ENCODE measurements around the gene EDN3. TPM values are rescaled to one million over a fixed set of nuclear protein-coding genes. Genes with fewer than 3 reads are reported as not detected.
A peak's percentile ranks its signal among the peaks of the same experiment; 100 is the strongest.

The EDN3 gene
- polyA plus RNA-seq, 4 donors: 10.8 to 58.4 (median 33.1) TPM

- FAIRE-seq (no peak), DNase-seq (no peak)
- Histone ChIP-seq H3K27ac (ENCODE audit: low read depth in 1 of 3, low read length in 2 of 3) (no peak overlapping the region), H3K4me1 (ENCODE audit: control insufficient read depth in 3 of 3, insufficient read depth in 2 of 3, low read depth in 1 of 3, low read length in 2 of 3) (peaks cover 0 to 25% (median 0%) of the 10 kb centered on the region in 3 donors), H3K36me3 (ENCODE audit: control insufficient read depth in 3 of 3, insufficient read depth in 2 of 3, low read depth in 1 of 3, low read length in 3 of 3) (peaks cover 0 to 7% (median 5%) of the 10 kb centered on the region in 3 donors), H3K27me3 (ENCODE audit: control insufficient read depth in 3 of 3, insufficient read depth in 3 of 3, low read length in 3 of 3) (peaks cover 0 to 3% (median 0%) of the 10 kb centered on the region in 3 donors), H3K4me3 (ENCODE audit: low read depth in 1 of 3, low read length in 3 of 3) (no peak overlapping the region), H3K9me3 (ENCODE audit: control insufficient read depth in 2 of 2, insufficient read depth in 1 of 2, low read depth in 1 of 2, low read length in 1 of 2) (no peaks in the 10 kb centered on the region)
- 92 to 96% (median 95%) methylated on average over 5 of the region's 5 CpGs for WGBS, 3 donors
Measured at GRCh38 chr20:59323731-59324130, 23.3 kb downstream of the EDN3 start.

GRCh38 chr20:59324521-59325141, 24.2 kb downstream of the EDN3 start:
- Histone ChIP-seq H3K27ac (ENCODE audit: low read depth in 1 of 3, low read length in 2 of 3) (no peak overlapping the region), H3K4me1 (ENCODE audit: control insufficient read depth in 3 of 3, insufficient read depth in 2 of 3, low read depth in 1 of 3, low read length in 2 of 3) (peaks cover 0 to 18% (median 0%) of the 10 kb centered on the region in 3 donors), H3K4me3 (ENCODE audit: low read depth in 1 of 3, low read length in 3 of 3) (no peak overlapping the region), H3K36me3 (ENCODE audit: control insufficient read depth in 3 of 3, insufficient read depth in 2 of 3, low read depth in 1 of 3, low read length in 3 of 3) (peaks cover 0 to 7% (median 5%) of the 10 kb centered on the region in 3 donors), H3K9me3 (ENCODE audit: control insufficient read depth in 2 of 2, insufficient read depth in 1 of 2, low read depth in 1 of 2, low read length in 1 of 2) (no peaks in the 10 kb centered on the region), H3K27me3 (ENCODE audit: control insufficient read depth in 3 of 3, insufficient read depth in 3 of 3, low read length in 3 of 3) (peaks cover 0 to 5% (median 0%) of the 10 kb centered on the region in 3 donors)
- no peak for FAIRE-seq
- WGBS, 3 donors: 67 to 92% (median 80%) methylated on average over 10 of the region's 10 CpGs
- DNase-seq: no peak

- 68 to 93% (median 85%) methylated on average over 10 of the region's 10 CpGs for WGBS, 3 donors
- FAIRE-seq: no peak
- peaks cover 0 to 13% (median 0%) of the 10 kb centered on the region in 3 donors for H3K4me1 ChIP-seq (ENCODE audit: control insufficient read depth in 3 of 3, insufficient read depth in 2 of 3, low read depth in 1 of 3, low read length in 2 of 3)
- H3K4me3 ChIP-seq (ENCODE audit: low read depth in 1 of 3, low read length in 3 of 3): no peak overlapping the region
- no peak overlapping the region for H3K27ac ChIP-seq (ENCODE audit: low read depth in 1 of 3, low read length in 2 of 3)
- H3K27me3 ChIP-seq (ENCODE audit: control insufficient read depth in 3 of 3, insufficient read depth in 3 of 3, low read length in 3 of 3): peaks cover 0 to 5% (median 0%) of the 10 kb centered on the region in 3 donors
- no peaks in the 10 kb centered on the region for H3K9me3 ChIP-seq (ENCODE audit: control insufficient read depth in 2 of 2, insufficient read depth in 1 of 2, low read depth in 1 of 2, low read length in 1 of 2)
- DNase-seq: no peak
- H3K36me3 ChIP-seq (ENCODE audit: control insufficient read depth in 3 of 3, insufficient read depth in 2 of 3, low read depth in 1 of 3, low read length in 3 of 3): peaks cover 0 to 7% (median 5%) of the 10 kb centered on the region in 3 donors
Measured at GRCh38 chr20:59325142-59325523, 24.7 kb downstream of the EDN3 start.

- Histone ChIP-seq H3K4me1 (ENCODE audit: control insufficient read depth in 3 of 3, insufficient read depth in 2 of 3, low read depth in 1 of 3, low read length in 2 of 3) (peaks cover 0 to 3% (median 0%) of the 10 kb centered on the region in 3 donors), H3K36me3 (ENCODE audit: control insufficient read depth in 3 of 3, insufficient read depth in 2 of 3, low read depth in 1 of 3, low read length in 3 of 3) (peaks cover 0 to 7% (median 5%) of the 10 kb centered on the region in 3 donors), H3K27ac (ENCODE audit: low read depth in 1 of 3, low read length in 2 of 3) (no peak overlapping the region), H3K27me3 (ENCODE audit: control insufficient read depth in 3 of 3, insufficient read depth in 3 of 3, low read length in 3 of 3) (peaks cover 0 to 5% (median 0%) of the 10 kb centered on the region in 3 donors), H3K4me3 (ENCODE audit: low read depth in 1 of 3, low read length in 3 of 3) (no peak overlapping the region), H3K9me3 (ENCODE audit: control insufficient read depth in 2 of 2, insufficient read depth in 1 of 2, low read depth in 1 of 2, low read length in 1 of 2) (no peaks in the 10 kb centered on the region)
- DNase-seq (no peak), FAIRE-seq (no peak)
- 91 to 96% (median 95%) methylated on average over 2 of the region's 2 CpGs for WGBS, 3 donors
Measured at GRCh38 chr20:59326188-59326587, 25.8 kb downstream of the EDN3 start.

GRCh38 chr20:59328071-59328470, 27.7 kb downstream of the EDN3 start:
- Histone ChIP-seq H3K9me3 (ENCODE audit: control insufficient read depth in 2 of 2, insufficient read depth in 1 of 2, low read depth in 1 of 2, low read length in 1 of 2) (no peaks in the 10 kb centered on the region), H3K4me3 (ENCODE audit: low read depth in 1 of 3, low read length in 3 of 3) (no peak overlapping the region), H3K27me3 (ENCODE audit: control insufficient read depth in 3 of 3, insufficient read depth in 3 of 3, low read length in 3 of 3) (peaks cover 0 to 5% (median 0%) of the 10 kb centered on the region in 3 donors), H3K36me3 (ENCODE audit: control insufficient read depth in 3 of 3, insufficient read depth in 2 of 3, low read depth in 1 of 3, low read length in 3 of 3) (peaks cover 0 to 3% (median 0%) of the 10 kb centered on the region in 3 donors), H3K4me1 (ENCODE audit: control insufficient read depth in 3 of 3, insufficient read depth in 2 of 3, low read depth in 1 of 3, low read length in 2 of 3) (peaks cover 0 to under 1% (median 0%) of the 10 kb centered on the region in 3 donors), H3K27ac (ENCODE audit: low read depth in 1 of 3, low read length in 2 of 3) (no peak overlapping the region)
- no peak for FAIRE-seq
- 80 to 89% (median 87%) methylated on average over 4 of the region's 4 CpGs for WGBS, 3 donors
- DNase-seq: no peak

- DNase-seq (no peak), FAIRE-seq (no peak)
- 60 to 75% (median 73%) methylated on average over 12 of the region's 12 CpGs for WGBS, 3 donors
- Histone ChIP-seq H3K36me3 (ENCODE audit: control insufficient read depth in 3 of 3, insufficient read depth in 2 of 3, low read depth in 1 of 3, low read length in 3 of 3) (no peaks in the 10 kb centered on the region), H3K27me3 (ENCODE audit: control insufficient read depth in 3 of 3, insufficient read depth in 3 of 3, low read length in 3 of 3) (peaks cover 0 to 5% (median 2%) of the 10 kb centered on the region in 3 donors), H3K4me1 (ENCODE audit: control insufficient read depth in 3 of 3, insufficient read depth in 2 of 3, low read depth in 1 of 3, low read length in 2 of 3) (peaks cover 0 to 5% (median 3%) of the 10 kb centered on the region in 3 donors), H3K4me3 (ENCODE audit: low read depth in 1 of 3, low read length in 3 of 3) (no peak overlapping the region), H3K9me3 (ENCODE audit: control insufficient read depth in 2 of 2, insufficient read depth in 1 of 2, low read depth in 1 of 2, low read length in 1 of 2) (no peaks in the 10 kb centered on the region), H3K27ac (ENCODE audit: low read depth in 1 of 3, low read length in 2 of 3) (no peak overlapping the region)
Measured at GRCh38 chr20:59331721-59332329, 31.4 kb downstream of the EDN3 start.

GRCh38 chr20:59333260-59333845, 32.9 kb downstream of the EDN3 start:
- peaks cover 0 to 5% (median 3%) of the 10 kb centered on the region in 3 donors for H3K4me1 ChIP-seq (ENCODE audit: control insufficient read depth in 3 of 3, insufficient read depth in 2 of 3, low read depth in 1 of 3, low read length in 2 of 3)
- H3K36me3 ChIP-seq (ENCODE audit: control insufficient read depth in 3 of 3, insufficient read depth in 2 of 3, low read depth in 1 of 3, low read length in 3 of 3): no peaks in the 10 kb centered on the region
- H3K27me3 ChIP-seq (ENCODE audit: control insufficient read depth in 3 of 3, insufficient read depth in 3 of 3, low read length in 3 of 3): peaks cover 0 to 2% (median 2%) of the 10 kb centered on the region in 3 donors
- DNase-seq (peak; percentile 31 to 81), FAIRE-seq (no peak)
- H3K27ac ChIP-seq (ENCODE audit: low read depth in 1 of 3, low read length in 2 of 3): peak overlapping the region in 1 of 3 donors; percentile 64
- no peaks in the 10 kb centered on the region for H3K9me3 ChIP-seq (ENCODE audit: control insufficient read depth in 2 of 2, insufficient read depth in 1 of 2, low read depth in 1 of 2, low read length in 1 of 2)
- H3K4me3 ChIP-seq (ENCODE audit: low read depth in 1 of 3, low read length in 3 of 3): no peak overlapping the region
- 25 to 63% (median 34%) methylated on average over 6 of the region's 6 CpGs for WGBS, 3 donors

GRCh38 chr20:59333951-59334350, 33.5 kb downstream of the EDN3 start:
- H3K36me3 ChIP-seq (ENCODE audit: control insufficient read depth in 3 of 3, insufficient read depth in 2 of 3, low read depth in 1 of 3, low read length in 3 of 3): no peaks in the 10 kb centered on the region
- WGBS, 3 donors: 14 to 58% (median 45%) methylated on average over 9 of the region's 9 CpGs
- peaks cover 0 to 5% (median 3%) of the 10 kb centered on the region in 3 donors for H3K4me1 ChIP-seq (ENCODE audit: control insufficient read depth in 3 of 3, insufficient read depth in 2 of 3, low read depth in 1 of 3, low read length in 2 of 3)
- H3K4me3 ChIP-seq (ENCODE audit: low read depth in 1 of 3, low read length in 3 of 3): no peak overlapping the region
- FAIRE-seq (no peak), DNase-seq (peak in 1 of 2 donors; percentile 85)
- no peaks in the 10 kb centered on the region for H3K9me3 ChIP-seq (ENCODE audit: control insufficient read depth in 2 of 2, insufficient read depth in 1 of 2, low read depth in 1 of 2, low read length in 1 of 2)
- peak overlapping the region in 1 of 3 donors; percentile 64 for H3K27ac ChIP-seq (ENCODE audit: low read depth in 1 of 3, low read length in 2 of 3)
- peaks cover 0 to 2% (median 0%) of the 10 kb centered on the region in 3 donors for H3K27me3 ChIP-seq (ENCODE audit: control insufficient read depth in 3 of 3, insufficient read depth in 3 of 3, low read length in 3 of 3)

Measured in small intestine (tissue), 7 donors.